HepG2 (cell line): ENCODE data around the gene SAMD8. TPM values are rescaled to one million over a fixed set of nuclear protein-coding genes. Genes with fewer than 3 reads are reported as not detected.

Source experiments
- CBFB ChIP-seq: sonication (generic); formaldehyde crosslinking; IDR thresholded peaks from 2 replicates; pipeline ENCODE4 v1.4.0; 2020; ENCODE audit warnings: missing genetic modification reagents
- FOSL1 ChIP-seq: sonication (generic); formaldehyde crosslinking; IDR thresholded peaks from 2 replicates; pipeline ENCODE4 v1.9.0; 2021; ENCODE audit warnings: missing genetic modification reagents, borderline replicate concordance
- FOXA3 ChIP-seq: IDR thresholded peaks from 2 replicates; pipeline ENCODE4 v1.6.1; 2016; ENCODE audit warnings: missing genetic modification reagents, missing compliant biosample characterization
- GTF3A ChIP-seq: sonication (generic); formaldehyde crosslinking; conservative IDR thresholded peaks from 2 replicates; pipeline ENCODE4 v1.4.0; 2020; ENCODE audit warnings: mild to moderate bottlenecking, missing genetic modification reagents
- HHEX ChIP-seq: IDR thresholded peaks from 2 replicates; pipeline ENCODE4 v1.6.1; 2016; ENCODE audit warnings: control low read depth
- HMG20A ChIP-seq: IDR thresholded peaks from 2 replicates; pipeline ENCODE4 v1.6.1; 2016; ENCODE audit warnings: borderline replicate concordance
- HNRNPL ChIP-seq: fragments of 200-400 bp; formaldehyde crosslinking; IDR thresholded peaks from 2 replicates; pipeline ENCODE4 v1.6.1; 2017; ENCODE audit warnings: mild to moderate bottlenecking, low read depth, low read length
- HOXA9 ChIP-seq: sonication (generic); formaldehyde crosslinking; IDR thresholded peaks from 2 replicates; pipeline ENCODE4 v1.8.1; 2022; ENCODE audit warnings: missing genetic modification reagents, mild to moderate bottlenecking, moderate library complexity, borderline replicate concordance
- KDM1A ChIP-seq: IDR thresholded peaks from 2 replicates; pipeline ENCODE4 v1.6.1; 2016; ENCODE audit warnings: missing compliant biosample characterization
- KLF12 ChIP-seq: sonication (generic); formaldehyde crosslinking; IDR thresholded peaks from 2 replicates; pipeline ENCODE4 v1.4.0; 2020; ENCODE audit warnings: missing genetic modification reagents, borderline replicate concordance
- MAF1 ChIP-seq: sonication (generic); formaldehyde crosslinking; IDR thresholded peaks from 2 replicates; pipeline ENCODE4 v1.5.0; 2020; ENCODE audit warnings: missing genetic modification reagents, borderline replicate concordance
- MAX ChIP-seq: IDR thresholded peaks from 2 replicates; pipeline ENCODE4 v1.6.1; 2012; ENCODE audit warnings: inconsistent platforms
- MTERF4 ChIP-seq: sonication (generic); formaldehyde crosslinking; IDR thresholded peaks from 2 replicates; pipeline ENCODE4 v1.8.0; 2023; ENCODE audit warnings: mild to moderate bottlenecking, missing genetic modification reagents
- NCOA5 ChIP-seq: sonication (generic); formaldehyde crosslinking; IDR thresholded peaks from 2 replicates; pipeline ENCODE4 v1.4.0; 2020; ENCODE audit warnings: missing genetic modification reagents
- NFRKB ChIP-seq: fragments of 450-650 bp; IDR thresholded peaks from 2 replicates; pipeline ENCODE4 v1.6.1; 2017
- NKX3-1 ChIP-seq: sonication (generic); formaldehyde crosslinking; IDR thresholded peaks from 2 replicates; pipeline ENCODE4 v1.5.0; 2020; ENCODE audit warnings: missing genetic modification reagents
- PCBP2 ChIP-seq: fragments of 200-400 bp; formaldehyde crosslinking; optimal IDR thresholded peaks from 2 replicates; pipeline ENCODE3; 2018; ENCODE audit warnings: low read length, low read depth; ENCODE audit not compliant: poor library complexity, severe bottlenecking
- RFXANK ChIP-seq: IDR thresholded peaks from 2 replicates; pipeline ENCODE4 v1.6.1; 2016
- SRF ChIP-seq: IDR thresholded peaks from 2 replicates; pipeline ENCODE4 v1.6.1; 2011; ENCODE audit warnings: mild to moderate bottlenecking, low read depth, low read length, moderate library complexity
- TERF1 ChIP-seq: sonication (generic); formaldehyde crosslinking; IDR thresholded peaks from 2 replicates; pipeline ENCODE4 v1.8.0; 2022; ENCODE audit warnings: mild to moderate bottlenecking, missing genetic modification reagents, moderate library complexity
- U2AF1 ChIP-seq: fragments of 200-400 bp; formaldehyde crosslinking; optimal IDR thresholded peaks from 2 replicates; pipeline ENCODE3; 2017; ENCODE audit warnings: mild to moderate bottlenecking, low read depth, low read length
- ZBTB1 ChIP-seq: sonication (generic); formaldehyde crosslinking; IDR thresholded peaks from 2 replicates; pipeline ENCODE4 v1.4.0; 2020; ENCODE audit warnings: missing genetic modification reagents, borderline replicate concordance
- ZBTB4 ChIP-seq: sonication (generic); formaldehyde crosslinking; IDR thresholded peaks from 2 replicates; pipeline ENCODE4 v1.4.0; 2020; ENCODE audit warnings: missing genetic modification reagents, mild to moderate bottlenecking, borderline replicate concordance
- ZNF143 ChIP-seq: sonication (generic); formaldehyde crosslinking; IDR thresholded peaks from 2 replicates; pipeline ENCODE4 v1.4.0; 2020; ENCODE audit warnings: missing genetic modification reagents
- ZNF30 ChIP-seq: sonication (generic); formaldehyde crosslinking; IDR thresholded peaks from 2 replicates; pipeline ENCODE4 v1.5.0; 2020; ENCODE audit warnings: mild to moderate bottlenecking, missing genetic modification reagents
- ZNF34 ChIP-seq: sonication (generic); formaldehyde crosslinking; IDR thresholded peaks from 2 replicates; pipeline ENCODE4 v1.4.0; 2020; ENCODE audit warnings: mild to moderate bottlenecking, missing genetic modification reagents, borderline replicate concordance
- ZNF816 ChIP-seq: sonication (generic); formaldehyde crosslinking; IDR thresholded peaks from 2 replicates; pipeline ENCODE4 v1.8.0; 2022; ENCODE audit warnings: missing genetic modification reagents, mild to moderate bottlenecking, borderline replicate concordance
- polyA plus RNA-seq, 8 experiments: library from polyadenylated mRNA; depleted of rRNA in 3 of 8; stranded (reverse) in 7 of 8; unstranded in 1 of 8; fragments of >200 nt; fragmentation: Illumina TruSeq in 4 of 8; extraction: Trizol in 4 of 8; gene quantifications; 2 replicates each; pipeline versions ENCODE4 v1.2.1 to v1.2.3, GENCODE V29; 2011 to 2016; ENCODE audit warnings: low read depth in 4 of 8, missing spikeins in 1 of 8, mixed read lengths in 1 of 8; ENCODE audit not compliant: insufficient read depth in 1 of 8
- total RNA-seq, 5 experiments: library from RNA; depleted of rRNA; stranded (reverse); fragments of >200 nt; fragmentation: Illumina TruSeq; extraction: Trizol; gene quantifications; 2 replicates each; pipeline ENCODE4 v1.2.3, GENCODE V29; 2016; ENCODE audit warnings: low read depth in 1 of 5

Gene SAMD8
- total and polyA plus RNA-seq, 2 of the 13 experiments (the other 11 are each of a cell fraction or from before 2014, with no cell fraction given) = 10.4 to 13.2 TPM

GRCh38 chr10:75111365-75111906 lies at the start of gene SAMD8 (continued):
- no peak for TF ChIP-seq ZBTB4 (CRISPR knock-in tag)
- no peak for TF ChIP-seq CBFB
- TF ChIP-seq MAX = no peak; the same call in 1 of the 2 replicates
- no peak for TF ChIP-seq PCBP2
- 0 out of 2 replicates have a peak, but pooled peaks have one; percentile 22 for TF ChIP-seq KLF12 (CRISPR knock-in tag)
- no peak for TF ChIP-seq TERF1 (CRISPR knock-in tag)
- no peak for TF ChIP-seq ZNF143 (CRISPR knock-in tag)
- TF ChIP-seq RFXANK (CRISPR knock-in tag) = no peak
- no peak for TF ChIP-seq NCOA5 (CRISPR knock-in tag)
- no peak for TF ChIP-seq ZNF30 (CRISPR knock-in tag)
- TF ChIP-seq SRF = no peak
- TF ChIP-seq GTF3A (CRISPR knock-in tag) = no peak
- TF ChIP-seq HNRNPL = no peak
- TF ChIP-seq ZNF816 (CRISPR knock-in tag) = no peak
- TF ChIP-seq HHEX (CRISPR knock-in tag) = no peak
- 0 out of 2 replicates have a peak, but pooled peaks have one; percentile 46 for TF ChIP-seq HOXA9 (CRISPR knock-in tag)
- no peak for TF ChIP-seq NKX3-1
- no peak for TF ChIP-seq HMG20A (CRISPR knock-in tag)
- no peak for TF ChIP-seq ZBTB1 (CRISPR knock-in tag)
- no peak for TF ChIP-seq MAF1 (CRISPR knock-in tag)
- TF ChIP-seq FOXA3 (CRISPR knock-in tag) = no peak
- TF ChIP-seq NFRKB = no peak
- no peak for TF ChIP-seq KDM1A (CRISPR knock-in tag)
- 0 out of 2 replicates have a peak, but pooled peaks have one; percentile 24 for TF ChIP-seq ZNF34 (CRISPR knock-in tag)
- no peak for TF ChIP-seq MTERF4 (CRISPR knock-in tag)
- TF ChIP-seq FOSL1 = no peak
- TF ChIP-seq U2AF1 = no peak
